MM.1S (cell line): ENCODE data around the gene ZNF37A.

ENCODE experiments used
- EZH2phosphoT487 ChIP-seq: fragments of 300-600 bp; sonication (generic); IDR thresholded peaks from 2 replicates; pipeline ENCODE4 v1.6.1; 2018; ENCODE audit warnings: antibody characterized with exemption, low read length
- TF ChIP-seq, protein P1 (sequence below): fragments of 300-600 bp; sonication (generic); IDR thresholded peaks from 2 replicates; pipeline ENCODE4 v1.5.1; 2016; ENCODE audit warnings: antibody characterized with exemption, low read length, mixed read lengths

DNA sequence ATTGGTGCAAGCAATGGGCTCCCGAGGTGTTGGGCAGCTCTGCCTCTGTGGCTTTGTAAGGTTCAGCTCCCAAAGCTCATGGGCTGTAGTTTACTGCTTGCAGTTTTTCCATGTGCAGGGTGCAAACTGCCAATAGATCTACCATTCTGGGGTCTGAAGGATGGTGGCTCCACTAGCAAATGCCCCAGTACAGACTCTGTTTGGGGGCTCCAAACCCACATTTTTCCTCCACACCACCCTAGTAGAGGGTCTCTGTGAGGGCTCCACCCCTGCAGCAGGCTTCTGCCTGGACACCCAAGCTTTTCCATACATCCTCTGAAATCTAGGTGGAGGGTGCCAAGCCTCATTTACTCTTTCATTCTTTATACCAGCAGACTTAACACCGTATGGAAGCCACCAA lies 17.4 kb upstream of the ZNF37A start:
- TF ChIP-seq EZH2phosphoT487: no peak
- TF ChIP-seq, protein P1, sequence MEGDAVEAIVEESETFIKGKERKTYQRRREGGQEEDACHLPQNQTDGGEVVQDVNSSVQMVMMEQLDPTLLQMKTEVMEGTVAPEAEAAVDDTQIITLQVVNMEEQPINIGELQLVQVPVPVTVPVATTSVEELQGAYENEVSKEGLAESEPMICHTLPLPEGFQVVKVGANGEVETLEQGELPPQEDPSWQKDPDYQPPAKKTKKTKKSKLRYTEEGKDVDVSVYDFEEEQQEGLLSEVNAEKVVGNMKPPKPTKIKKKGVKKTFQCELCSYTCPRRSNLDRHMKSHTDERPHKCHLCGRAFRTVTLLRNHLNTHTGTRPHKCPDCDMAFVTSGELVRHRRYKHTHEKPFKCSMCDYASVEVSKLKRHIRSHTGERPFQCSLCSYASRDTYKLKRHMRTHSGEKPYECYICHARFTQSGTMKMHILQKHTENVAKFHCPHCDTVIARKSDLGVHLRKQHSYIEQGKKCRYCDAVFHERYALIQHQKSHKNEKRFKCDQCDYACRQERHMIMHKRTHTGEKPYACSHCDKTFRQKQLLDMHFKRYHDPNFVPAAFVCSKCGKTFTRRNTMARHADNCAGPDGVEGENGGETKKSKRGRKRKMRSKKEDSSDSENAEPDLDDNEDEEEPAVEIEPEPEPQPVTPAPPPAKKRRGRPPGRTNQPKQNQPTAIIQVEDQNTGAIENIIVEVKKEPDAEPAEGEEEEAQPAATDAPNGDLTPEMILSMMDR: no peak
